HCT116 (cell line): ENCODE measurements around the gene FLT4. TPM values are rescaled to one million over a fixed set of nuclear protein-coding genes. Genes with fewer than 3 reads are reported as not detected.

Experiments used
- ATAC-seq: fragments of 200-7000 bp; cut with Tn5 transposase; 2 replicates; pipeline ENCODE4 v1.9.1; 2020; ENCODE audit warnings: mild to moderate bottlenecking, moderate library complexity
- BruUV-seq: library from RNA; stranded (reverse); fragments of 400-500 nt; replicated peaks from 2 replicates; lab custom pipeline; 2021; lab: Mats Ljungman, UMichigan
- CTCF ChIA-PET: fragments of 300-600 bp; sonication (Branson Sonifier 250); formaldehyde crosslinking; loops from one replicate; lab custom pipeline; 2021; ENCODE audit warnings: antibody characterized with exemption; lab: Charles Lee
- POLR2A ChIA-PET: fragments of 300-600, 350-600 bp; sonication (Branson Sonifier 250); formaldehyde crosslinking; loops from one replicate; lab custom pipeline; 2021; ENCODE audit warnings: antibody characterized with exemption; lab: Charles Lee
- RAD21 ChIA-PET, 2 experiments: fragments of 300-600 bp; sonication (Branson Sonifier 250); formaldehyde crosslinking; loops; one replicate each; lab custom pipeline; 2023; ENCODE audit warnings: low total read pairs in 2 of 2; ENCODE audit not compliant: uncharacterized antibody in 2 of 2, unreplicated experiment in 2 of 2, low non-redundant PET in 1 of 2; lab: Charles Lee
- DNase-seq: peaks from one replicate; pipeline ENCODE4 v3.0.0-alpha.2; 2010; ENCODE audit warnings: low read depth, low spot score
- H2AFZ ChIP-seq: fragments of 200-600 bp; shearing (Covaris generic), sonication (generic); 2 replicates; pipeline ENCODE4 v1.6.1; 2017; ENCODE audit warnings: low read depth, mixed run types, mixed read lengths, antibody characterized with exemption, low read length; ENCODE audit not compliant: poor library complexity, severe bottlenecking
- H3K27ac ChIP-seq: 2 replicates; pipeline ENCODE4 v1.5.1; 2012; ENCODE audit warnings: low read depth, low read length
- H3K27me3 ChIP-seq: fragments of 200-600 bp; sonication (generic); 2 replicates; pipeline ENCODE4 v1.6.1; 2016; ENCODE audit warnings: mixed run types, low read length, mixed read lengths; ENCODE audit not compliant: insufficient read depth
- H3K36me3 ChIP-seq, 2 experiments: fragments of 200-500 bp in 1 of 2; fragments of 200-600 bp in 1 of 2; sonication (Bioruptor generic) in 1 of 2; sonication (generic) in 1 of 2; 2 replicates each; pipeline versions ENCODE4 v1.5.1 to v1.6.1; 2014 to 2016; ENCODE audit warnings: low read length in 2 of 2, inconsistent platforms in 1 of 2, mixed read lengths in 1 of 2, mixed run types in 1 of 2; ENCODE audit not compliant: insufficient read depth in 2 of 2, control insufficient read depth in 1 of 2
- H3K4me1 ChIP-seq, 2 experiments: fragments of 200-600 bp in 1 of 2; sonication (generic) in 1 of 2; 2 replicates each; pipeline versions ENCODE4 v1.5.1 to v1.6.1; 2012 to 2017; ENCODE audit warnings: low read length in 2 of 2, inconsistent platforms in 1 of 2, mild to moderate bottlenecking in 1 of 2, mixed read lengths in 1 of 2, mixed run types in 1 of 2, moderate library complexity in 1 of 2; ENCODE audit not compliant: insufficient read depth in 2 of 2, control insufficient read depth in 1 of 2
- H3K4me2 ChIP-seq: fragments of 200-600 bp; sonication (generic); 2 replicates; pipeline ENCODE4 v1.6.1; 2017; ENCODE audit warnings: mixed run types, low read length, mixed read lengths
- H3K4me3 ChIP-seq, 2 experiments: fragments of 200-600 bp in 1 of 2; sonication (generic) in 1 of 2; replicated peaks in 1 of 2; 2 replicates each; pipeline ENCODE4 v1.5.1; 2011 to 2016; ENCODE audit warnings: low read length in 2 of 2, control low read depth in 1 of 2, low read depth in 1 of 2, mild to moderate bottlenecking in 1 of 2, mixed read lengths in 1 of 2, mixed run types in 1 of 2
- H3K79me2 ChIP-seq: fragments of 200-600 bp; sonication (generic); 2 replicates; pipeline ENCODE4 v1.6.1; 2017; ENCODE audit warnings: mild to moderate bottlenecking, mixed run types, low read length, moderate library complexity, mixed read lengths; ENCODE audit not compliant: insufficient read depth
- H3K9ac ChIP-seq: fragments of 200-600 bp; sonication (generic); 2 replicates; pipeline ENCODE4 v1.6.1; 2016; ENCODE audit warnings: low read length, mixed read lengths
- H3K9me2 ChIP-seq: fragments of 200-600 bp; sonication (generic), shearing (Covaris generic); 2 replicates; pipeline ENCODE4 v1.6.1; 2017; ENCODE audit warnings: mixed run types, mild to moderate bottlenecking, moderate library complexity; ENCODE audit not compliant: insufficient read depth
- H3K9me3 ChIP-seq, 2 experiments: fragments of 200-500 bp in 1 of 2; fragments of 200-600 bp in 1 of 2; sonication (Bioruptor generic) in 1 of 2; sonication (generic) in 1 of 2; 2 replicates each; pipeline ENCODE4 v1.6.1; 2014 to 2017; ENCODE audit warnings: low read length in 2 of 2, mixed read lengths in 2 of 2, inconsistent platforms in 1 of 2, low read depth in 1 of 2, mild to moderate bottlenecking in 1 of 2, mixed run types in 1 of 2, moderate library complexity in 1 of 2; ENCODE audit not compliant: control insufficient read depth in 1 of 2, insufficient read depth in 1 of 2
- H4K20me1 ChIP-seq: fragments of 200-600 bp; sonication (generic), shearing (Covaris generic); 2 replicates; pipeline ENCODE4 v1.6.1; 2017; ENCODE audit warnings: mixed run types, mild to moderate bottlenecking, moderate library complexity; ENCODE audit not compliant: insufficient read depth
- CBX3 ChIP-seq: IDR thresholded peaks from 2 replicates; pipeline ENCODE4 v1.6.1; 2012; ENCODE audit warnings: low read depth
- CTCF ChIP-seq, 3 experiments: fragments of 200-600 bp in 1 of 3; sonication (generic) in 1 of 3; IDR thresholded peaks in 2 of 3; conservative IDR thresholded peaks in 1 of 3; 2 replicates each; pipeline ENCODE4 v1.5.1; 2012 to 2017; ENCODE audit warnings: low read depth in 2 of 3, low read length in 2 of 3, antibody characterized with exemption in 1 of 3, borderline replicate concordance in 1 of 3, control low read depth in 1 of 3, mild to moderate bottlenecking in 1 of 3, mixed read lengths in 1 of 3, mixed run types in 1 of 3, moderate library complexity in 1 of 3; ENCODE audit not compliant: insufficient read depth in 1 of 3
- EZH2phosphoT487 ChIP-seq: fragments of 200-600 bp; IDR thresholded peaks from 2 replicates; pipeline ENCODE4 v1.6.1; 2018; ENCODE audit warnings: antibody characterized with exemption, borderline replicate concordance
- FOSL1 ChIP-seq: IDR thresholded peaks from 2 replicates; pipeline ENCODE4 v1.6.1; 2012; ENCODE audit warnings: low read depth
- JUND ChIP-seq: IDR thresholded peaks from 2 replicates; pipeline ENCODE4 v1.6.1; 2012
- SP1 ChIP-seq: IDR thresholded peaks from 2 replicates; pipeline ENCODE4 v1.6.1; 2012; ENCODE audit warnings: low read depth
- SRF ChIP-seq: IDR thresholded peaks from 2 replicates; pipeline ENCODE4 v1.6.1; 2012; ENCODE audit warnings: low read depth
- TCF7L2 ChIP-seq: IDR thresholded peaks from 2 replicates; pipeline ENCODE4 v1.7.0; 2011; ENCODE audit warnings: borderline replicate concordance, inconsistent platforms; ENCODE audit not compliant: insufficient read depth, insufficient read length; ENCODE audit errors: extremely low read depth
- YY1 ChIP-seq: IDR thresholded peaks from 2 replicates; pipeline ENCODE4 v1.6.1; 2011; ENCODE audit warnings: low read length, low read depth, moderate library complexity, mild to moderate bottlenecking; ENCODE audit not compliant: insufficient replicate concordance; ENCODE audit errors: extremely low read depth
- intact Hi-C: fragments of 100-400 bp; cut with micrococcal nuclease; formaldehyde crosslinking; loops from 2 replicates; pipeline ENCODE4 v1.10.0; 2022
- total RNA-seq: library from RNA; stranded (reverse); gene quantifications from one replicate; pipeline ENCODE4 v1.2.1, GENCODE V29; 2021; ENCODE audit not compliant: unreplicated experiment

Gene FLT4
- total RNA-seq, 1 experiment from 2014 or later: 0.17 TPM

GRCh38 chr5:180594311-180595045 is 54.9 kb downstream of the FLT4 start:
- Histone ChIP-seq H3K4me1 (no peaks in the 10 kb centered on the region), H3K27me3 (no peaks in the 10 kb centered on the region), H3K4me2 (no peak overlapping the region), H3K9ac (no peak overlapping the region), H3K79me2 (no peaks in the 10 kb centered on the region), H3K4me3 (no peak overlapping the region), H3K9me3 (no peaks in the 10 kb centered on the region), H3K27ac (no peak overlapping the region), H3K36me3 (no peaks in the 10 kb centered on the region), H3K9me2 (no peaks in the 10 kb centered on the region), H2AFZ (no peak overlapping the region), H4K20me1 (no peaks in the 10 kb centered on the region)
- ChIA-PET POLR2A (no interaction called here), RAD21 (no interaction called here), CTCF (no interaction called here)
- no peak for TF ChIP-seq TCF7L2
- intact Hi-C loops: no loop called here
- DNase-seq: no peak
- BruUV-seq: no TSS peak
- ATAC-seq: no peak; the same call in 1 of the 2 replicates

GRCh38 chr5:180593446-180594206 is 55.8 kb downstream of the FLT4 start:
- H3K27ac ChIP-seq: no peak overlapping the region
- no peaks in the 10 kb centered on the region for H3K9me3 ChIP-seq
- no peaks in the 10 kb centered on the region for H4K20me1 ChIP-seq
- no peaks in the 10 kb centered on the region for H3K27me3 ChIP-seq
- no peak overlapping the region for H3K4me3 ChIP-seq
- H3K4me2 ChIP-seq: no peak overlapping the region
- H3K9ac ChIP-seq: no peak overlapping the region
- ChIA-PET RAD21 (no interaction called here), POLR2A (no interaction called here), CTCF (no interaction called here)
- no peaks in the 10 kb centered on the region for H3K79me2 ChIP-seq
- H3K36me3 ChIP-seq: no peaks in the 10 kb centered on the region
- ATAC-seq (no peak), DNase-seq (no peak)
- H2AFZ ChIP-seq: no peak overlapping the region
- H3K9me2 ChIP-seq: no peaks in the 10 kb centered on the region
- TF ChIP-seq YY1: no peak
- TF ChIP-seq SP1: no peak
- no peak for TF ChIP-seq FOSL1
- TF ChIP-seq CTCF (IDR thresholded peaks at IDR 0.05 in 2 of 3, conservative IDR thresholded peaks at IDR 0.05 in 1 of 3; ENCODE audit: borderline replicate concordance in 1 of 3, insufficient read depth in 1 of 3, low read depth in 2 of 3, low read length in 2 of 3): no peak
- no peak for TF ChIP-seq CBX3
- TF ChIP-seq EZH2phosphoT487: no peak
- no peak for TF ChIP-seq SRF
- TF ChIP-seq JUND: no peak
- no peak for TF ChIP-seq TCF7L2
- H3K4me1 ChIP-seq: no peaks in the 10 kb centered on the region
- intact Hi-C loops: no loop called here
- no TSS peak for BruUV-seq
